GM13977 (cell line): ENCODE results near the gene KERA.

Source experiments
- DNase-seq: peaks from one replicate; pipeline ENCODE4 v3.0.0; 2012; ENCODE audit warnings: low spot score
- CTCF ChIP-seq: IDR thresholded peaks from 2 replicates; pipeline ENCODE4 v1.5.1; 2012; ENCODE audit warnings: mild to moderate bottlenecking, control low read depth; ENCODE audit not compliant: insufficient read depth; ENCODE audit errors: extremely low read depth, missing control alignments
- in situ Hi-C: fragments of 300-500 bp; cut with MboI; formaldehyde crosslinking; loops from one replicate; pipeline ENCODE4 v1.12.0; 2022; ENCODE audit warnings: low sequenced_read_pairs, low pct_unique_long_range_greater_than_20kb, mixed read lengths, inconsistent platforms; ENCODE audit not compliant: unreplicated experiment

The KERA gene

DNA sequence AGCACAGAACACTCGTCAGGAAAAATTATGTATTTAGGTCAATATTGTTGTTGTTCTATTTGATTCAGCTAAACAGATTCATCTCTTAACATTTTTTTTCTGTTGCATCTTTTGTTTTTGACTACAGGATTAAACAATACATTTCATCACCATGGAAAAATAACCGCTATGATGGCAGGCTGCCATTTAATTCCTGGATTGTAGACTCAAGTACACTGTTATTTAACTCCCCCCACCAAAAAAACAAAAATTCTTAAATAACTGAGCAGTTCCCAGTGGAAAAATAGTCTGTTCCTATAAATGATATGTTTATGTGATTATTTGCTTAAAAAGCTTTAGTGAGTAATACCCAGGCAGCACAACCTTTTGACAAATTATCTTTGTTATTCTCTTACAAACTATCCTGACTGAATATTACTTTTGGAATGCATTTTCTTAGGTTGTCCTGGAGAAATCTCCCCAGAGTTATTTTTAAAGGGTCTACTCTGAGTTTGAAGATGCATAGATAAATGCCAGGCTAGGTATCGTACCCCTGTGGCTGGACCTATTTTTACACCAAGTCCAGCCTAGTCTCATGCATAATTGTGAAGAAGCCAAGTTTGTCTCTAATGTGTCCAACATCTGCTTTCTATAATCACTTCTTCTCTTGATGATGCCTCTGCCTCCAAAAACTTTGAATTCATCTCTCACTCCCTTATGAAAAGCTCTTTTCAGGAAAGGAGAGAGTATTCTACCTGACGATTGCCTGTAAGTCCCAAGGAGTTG is 3.7 kb downstream of the KERA start:
- in situ Hi-C loops: no loop called here
- TF ChIP-seq CTCF: no peak
- DNase-seq: no peak

- in situ Hi-C loops: no loop called here
- TF ChIP-seq CTCF: no peak
- DNase-seq: no peak
These were observed 5.8 kb downstream of the KERA start for GRCh38 chr12:91052026-91052425.

GRCh38 chr12:91044586-91044985 is 13.2 kb downstream of the KERA start:
- in situ Hi-C loops: no loop called here
- no peak for TF ChIP-seq CTCF
- DNase-seq: no peak

DNA sequence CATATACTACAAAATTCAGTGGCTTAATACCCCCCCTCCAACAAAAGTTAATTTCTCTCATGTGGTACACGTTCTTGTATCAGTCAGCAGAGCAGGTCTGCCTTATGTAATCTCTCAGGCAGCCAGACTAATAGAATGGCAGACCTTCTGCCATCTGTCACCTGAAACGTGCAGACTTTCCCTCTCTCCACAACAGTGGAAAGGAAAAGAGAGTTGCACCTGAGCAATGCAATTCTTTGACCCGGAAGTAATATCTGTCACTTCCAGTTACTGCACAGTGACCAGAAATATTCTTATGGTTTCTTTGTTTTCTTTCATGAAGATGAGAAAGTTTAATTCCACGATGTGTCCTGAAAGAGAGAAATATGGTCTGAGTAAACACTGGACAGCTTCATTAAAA is 14.4 kb downstream of the KERA start:
- in situ Hi-C loops: no loop called here
- no peak for TF ChIP-seq CTCF
- DNase-seq: no peak

GRCh38 chr12:91040096-91040755 is 17.6 kb downstream of the KERA start:
- in situ Hi-C loops: no loop called here
- no peak for DNase-seq
- TF ChIP-seq CTCF: no peak

DNA sequence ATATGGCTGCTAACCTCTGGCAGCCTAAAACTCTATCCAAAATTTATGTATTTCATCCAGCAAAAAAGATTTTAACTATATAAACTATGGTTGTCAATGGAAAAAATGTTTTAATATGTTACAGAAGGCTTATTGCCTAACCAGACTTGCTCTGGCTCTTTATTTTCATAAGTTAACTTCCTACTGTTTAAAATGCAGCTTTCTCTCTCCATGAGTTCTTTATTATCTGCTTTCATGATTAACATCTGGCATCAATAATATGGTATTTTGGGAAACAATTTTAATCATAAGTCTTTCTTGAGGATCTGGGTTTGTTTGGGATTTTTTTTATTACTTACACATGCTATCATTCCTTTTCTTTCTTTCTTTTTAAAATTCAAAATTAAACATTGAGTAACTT is 20.5 kb downstream of the KERA start:
- DNase-seq: no peak
- no peak for TF ChIP-seq CTCF
- in situ Hi-C loops: no loop called here
